IMR-90 (cell line): ENCODE results near the gene ADGRA3. TPM values are rescaled to one million over a fixed set of nuclear protein-coding genes. Genes with fewer than 3 reads are reported as not detected.

ENCODE experiments used
- ATAC-seq: fragments of 200-7000 bp; cut with Tn5 transposase; 2 replicates; pipeline ENCODE4 v1.9.1; 2020; ENCODE audit warnings: low read depth, mild to moderate bottlenecking, moderate library complexity
- BruUV-seq: library from RNA; stranded (reverse); fragments of 400-500 nt; replicated peaks from 2 replicates; lab custom pipeline; 2021; lab: Mats Ljungman, UMichigan
- CTCF ChIA-PET: fragments of 300-600 bp; formaldehyde crosslinking; extraction: SDS; loops from one replicate; lab custom pipeline; 2021; ENCODE audit warnings: antibody characterized with exemption; lab: Yijun Ruan, JAX
- POLR2A ChIA-PET: fragments of 300-600 bp; sonication (Branson Sonifier 250); formaldehyde crosslinking; loops from one replicate; lab custom pipeline; 2022; ENCODE audit warnings: antibody characterized with exemption; ENCODE audit not compliant: unreplicated experiment; lab: Charles Lee
- DNase-seq: peaks from one replicate; pipeline ENCODE4 v3.0.0; 2013
- H2AFZ ChIP-seq: replicated peaks from 2 replicates; pipeline ENCODE3; 2013; ENCODE audit warnings: low read length, mild to moderate bottlenecking; ENCODE audit not compliant: poor library complexity
- H2AK5ac ChIP-seq: 2 replicates; pipeline ENCODE4 v1.6.1; 2013; ENCODE audit warnings: low read depth, low read length, inconsistent platforms
- H2AK9ac ChIP-seq: replicated peaks from 2 replicates; pipeline ENCODE3; 2013; ENCODE audit warnings: mild to moderate bottlenecking, low read depth, low read length, moderate library complexity; ENCODE audit not compliant: poor library complexity
- H2BK120ac ChIP-seq: 2 replicates; pipeline ENCODE4 v1.6.1; 2013; ENCODE audit warnings: low read depth, low read length, inconsistent platforms
- H2BK15ac ChIP-seq: 3 replicates; pipeline ENCODE4 v1.6.1; 2013; ENCODE audit warnings: low read depth, low read length, inconsistent platforms
- H2BK20ac ChIP-seq: 2 replicates; pipeline ENCODE4 v1.6.1; 2013; ENCODE audit warnings: low read depth, mild to moderate bottlenecking, inconsistent platforms, low read length, moderate library complexity
- H2BK5ac ChIP-seq: 2 replicates; pipeline ENCODE4 v1.6.1; 2013; ENCODE audit warnings: mild to moderate bottlenecking, low read depth, low read length, inconsistent platforms; ENCODE audit not compliant: poor library complexity, severe bottlenecking
- H3K14ac ChIP-seq: replicated peaks from 2 replicates; pipeline ENCODE4 v1.6.1; 2013; ENCODE audit warnings: low read depth, low read length, inconsistent platforms
- H3K18ac ChIP-seq: 2 replicates; pipeline ENCODE4 v1.6.1; 2013; ENCODE audit warnings: low read depth, low read length, control low read depth
- H3K23ac ChIP-seq: 2 replicates; pipeline ENCODE4 v1.6.1; 2013; ENCODE audit warnings: low read depth, low read length, inconsistent platforms
- H3K27ac ChIP-seq: 2 replicates; pipeline ENCODE4 v1.5.1; 2013; ENCODE audit warnings: mild to moderate bottlenecking, control low read depth, low read length; ENCODE audit not compliant: insufficient read depth
- H3K27me3 ChIP-seq: 2 replicates; pipeline ENCODE4 v1.6.1; 2013; ENCODE audit warnings: low read length; ENCODE audit not compliant: control insufficient read depth, insufficient read depth
- H3K36me3 ChIP-seq: 2 replicates; pipeline ENCODE4 v1.6.1; 2013; ENCODE audit warnings: low read length, mixed read lengths; ENCODE audit not compliant: control insufficient read depth, insufficient read depth
- H3K4ac ChIP-seq: 2 replicates; pipeline ENCODE4 v1.6.1; 2013; ENCODE audit warnings: low read depth, low read length, inconsistent platforms
- H3K4me1 ChIP-seq: 2 replicates; pipeline ENCODE4 v1.6.1; 2013; ENCODE audit warnings: low read length, mixed read lengths; ENCODE audit not compliant: control insufficient read depth, insufficient read depth
- H3K4me2 ChIP-seq: 2 replicates; pipeline ENCODE4 v1.6.1; 2013; ENCODE audit warnings: low read depth, mild to moderate bottlenecking, control low read depth, low read length, moderate library complexity
- H3K4me3 ChIP-seq: 2 replicates; pipeline ENCODE4 v1.5.1; 2013; ENCODE audit warnings: low read depth, mild to moderate bottlenecking, control low read depth, low read length, moderate library complexity; ENCODE audit not compliant: insufficient read depth
- H3K56ac ChIP-seq: 2 replicates; pipeline ENCODE4 v1.6.1; 2013; ENCODE audit warnings: low read length, inconsistent platforms; ENCODE audit not compliant: insufficient read depth; ENCODE audit errors: extremely low read depth
- H3K79me1 ChIP-seq, 2 experiments: 2 replicates each; pipeline ENCODE4 v1.6.1; 2013; ENCODE audit warnings: low read length in 2 of 2, inconsistent platforms in 1 of 2, low read depth in 1 of 2
- H3K9ac ChIP-seq: 2 replicates; pipeline ENCODE4 v1.6.1; 2013; ENCODE audit warnings: low read depth, low read length, control low read depth
- H3K9me1 ChIP-seq: 2 replicates; pipeline ENCODE4 v1.6.1; 2013; ENCODE audit warnings: low read length, inconsistent platforms; ENCODE audit not compliant: insufficient read depth
- H3K9me3 ChIP-seq: 2 replicates; pipeline ENCODE4 v1.6.1; 2013; ENCODE audit warnings: low read length; ENCODE audit not compliant: control insufficient read depth, insufficient read depth
- H4K20me1 ChIP-seq: 2 replicates; pipeline ENCODE4 v1.6.1; 2013; ENCODE audit warnings: low read length, inconsistent platforms; ENCODE audit not compliant: insufficient read depth
- H4K5ac ChIP-seq: 2 replicates; pipeline ENCODE4 v1.6.1; 2013; ENCODE audit warnings: mild to moderate bottlenecking, low read depth, low read length, control low read depth
- H4K8ac ChIP-seq, 2 experiments: 2 replicates each; pipeline ENCODE4 v1.6.1; 2013; ENCODE audit warnings: low read depth in 2 of 2, low read length in 2 of 2, control low read depth in 1 of 2, inconsistent platforms in 1 of 2
- H4K91ac ChIP-seq: 2 replicates; pipeline ENCODE4 v1.6.1; 2013; ENCODE audit warnings: low read depth, low read length, inconsistent platforms; ENCODE audit not compliant: insufficient read depth
- BHLHE40 ChIP-seq: fragments of 150-350 bp; IDR thresholded peaks from 2 replicates; pipeline ENCODE4 v1.6.1; 2016; ENCODE audit warnings: mild to moderate bottlenecking, low read depth, low read length
- CHD1 ChIP-seq: IDR thresholded peaks from 2 replicates; pipeline ENCODE4 v1.6.1; 2012; ENCODE audit warnings: low read depth, low read length, improper control_type of control experiment
- CTCF ChIP-seq: conservative IDR thresholded peaks from 2 replicates; pipeline ENCODE4 v1.5.1; 2012; ENCODE audit warnings: mild to moderate bottlenecking, low read depth, low read length, improper control_type of control experiment
- NFE2L2 ChIP-seq: fragments of 150-350 bp; IDR thresholded peaks from 2 replicates; pipeline ENCODE4 v1.6.1; 2016; ENCODE audit warnings: low read depth, mild to moderate bottlenecking, low read length
- RAD21 ChIP-seq: IDR thresholded peaks from 2 replicates; pipeline ENCODE4 v1.6.1; 2012; ENCODE audit warnings: low read length, improper control_type of control experiment
- SMC3 ChIP-seq: fragments of 150-350 bp; IDR thresholded peaks from 2 replicates; pipeline ENCODE4 v1.6.1; 2016; ENCODE audit warnings: low read depth, mild to moderate bottlenecking, antibody characterized with exemption, low read length, moderate library complexity
- whole genome bisulfite sequencing, 2 experiments: methylation state at CpG; one replicate each; pipeline versions ENCODE4 v1.1.5 to v1.1.7; 2013; ENCODE audit warnings: missing lambda C conversion rate in 2 of 2; ENCODE audit not compliant: insufficient read length in 1 of 2; ENCODE audit errors: extremely low coverage in 2 of 2; 5-methylcytosine and 5-hydroxymethylcytosine counted together
- dilution Hi-C: fragments of 300-500 bp; cut with HindIII; formaldehyde crosslinking; loops from one replicate; pipeline ENCODE4 v1.14.3; 2018; ENCODE audit warnings: low sequenced_read_pairs; ENCODE audit not compliant: unreplicated experiment
- in situ Hi-C: fragments of 300-500 bp; cut with MboI; formaldehyde crosslinking; loops from 3 replicates; pipeline ENCODE4 v1.14.3; 2019; ENCODE audit warnings: low sequenced_read_pairs, inconsistent platforms, mixed read lengths
- intact Hi-C: fragments of 100-400 bp; cut with micrococcal nuclease; formaldehyde crosslinking; loops from 2 replicates; pipeline ENCODE4 v1.10.0; 2022
- polyA plus RNA-seq, 3 experiments: library from polyadenylated mRNA; depleted of rRNA; stranded (reverse); fragments of >200 nt; gene quantifications; 2 replicates each; pipeline ENCODE4 v1.2.3, GENCODE V29; 2012; ENCODE audit warnings: low replicate concordance in 1 of 3
- total RNA-seq: library from RNA; depleted of rRNA; stranded (reverse); fragments of >200 nt; gene quantifications from 2 replicates; pipeline ENCODE4 v1.2.3, GENCODE V29; 2012
- TF ChIP-seq, protein P1 (sequence below): fragments of 150-350 bp; IDR thresholded peaks from 2 replicates; pipeline ENCODE4 v1.6.1; 2017; ENCODE audit warnings: mild to moderate bottlenecking, antibody characterized with exemption, low read length, low read depth

Gene ADGRA3
- total and polyA plus RNA-seq, 2 of the 4 experiments (the other 2 are of a cell fraction) = 20.1 to 28.0 TPM

GRCh38 chr4:22434895-22435294 is 81.0 kb downstream of the ADGRA3 start:
- CTCF ChIA-PET = interaction anchor here (0.7 to 1.8 kb wide), 6 partner anchors 9 to 24 kb away, joined by 3 to 7 read pairs (median 5); no protein-coding TSS in a partner anchor
- dilution Hi-C loops = no loop called here

More at GRCh38 chr4:22434895-22435294, 81.0 kb downstream of the ADGRA3 start:
- H3K4me3 ChIP-seq = no peak overlapping the region
- WGBS, 2 experiments = no CpG with 5 or more reads among the region's 6 CpGs
- TF ChIP-seq CTCF (peak; percentile 48), SMC3 (peak; percentile 34), NFE2L2 (no peak), RAD21 (peak; percentile 41), BHLHE40 (no peak), CHD1 (no peak)
- TF ChIP-seq, protein P1, sequence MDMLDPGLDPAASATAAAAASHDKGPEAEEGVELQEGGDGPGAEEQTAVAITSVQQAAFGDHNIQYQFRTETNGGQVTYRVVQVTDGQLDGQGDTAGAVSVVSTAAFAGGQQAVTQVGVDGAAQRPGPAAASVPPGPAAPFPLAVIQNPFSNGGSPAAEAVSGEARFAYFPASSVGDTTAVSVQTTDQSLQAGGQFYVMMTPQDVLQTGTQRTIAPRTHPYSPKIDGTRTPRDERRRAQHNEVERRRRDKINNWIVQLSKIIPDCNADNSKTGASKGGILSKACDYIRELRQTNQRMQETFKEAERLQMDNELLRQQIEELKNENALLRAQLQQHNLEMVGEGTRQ = no peak
- no peak overlapping the region for H3K18ac ChIP-seq
- intact Hi-C loops = no loop called here
- H2BK20ac ChIP-seq = no peak overlapping the region
- POLR2A ChIA-PET = no interaction called here
- H3K4me1 ChIP-seq = no peaks in the 10 kb centered on the region
- H3K4me2 ChIP-seq = no peak overlapping the region
- no peak overlapping the region for H4K8ac ChIP-seq
- in situ Hi-C loops = no loop called here
- no peak overlapping the region for H3K27ac ChIP-seq
- peak; percentile 63 for DNase-seq
- peak; percentile 94 for ATAC-seq
- H3K27me3 ChIP-seq = no peaks in the 10 kb centered on the region
- H2BK15ac ChIP-seq = no peak overlapping the region
- H3K9me3 ChIP-seq = no peaks in the 10 kb centered on the region
- no TSS peak for BruUV-seq
- no peaks in the 10 kb centered on the region for H3K9me1 ChIP-seq
- no peak overlapping the region for H2BK5ac ChIP-seq
- H2AFZ ChIP-seq = no peak overlapping the region
- H3K14ac ChIP-seq = no peak overlapping the region
- no peak overlapping the region for H2AK5ac ChIP-seq
- H3K56ac ChIP-seq = no peak overlapping the region
- no peak overlapping the region for H4K5ac ChIP-seq
- no peak overlapping the region for H3K9ac ChIP-seq
- no peak overlapping the region for H3K4ac ChIP-seq
- no peaks in the 10 kb centered on the region for H4K20me1 ChIP-seq
- H3K36me3 ChIP-seq = 0 out of 2 replicates have a peak, but pooled peaks cover 3% of the 10 kb centered on the region
- H3K79me1 ChIP-seq = no peaks in the 10 kb centered on the region; a peak in 1 of 4 replicates
- H3K23ac ChIP-seq = no peak overlapping the region
- no peak overlapping the region for H2AK9ac ChIP-seq
- no peak overlapping the region for H4K91ac ChIP-seq
- no peak overlapping the region for H2BK120ac ChIP-seq
